NCI-H748 (cell line): ENCODE data around the gene KCNMA1.

ENCODE experiments used
- DNase-seq: peaks from one replicate; lab custom pipeline; 2025; ENCODE audit not compliant: unreplicated experiment; lab: John Stamatoyannopoulos, UW

The KCNMA1 gene

DNA sequence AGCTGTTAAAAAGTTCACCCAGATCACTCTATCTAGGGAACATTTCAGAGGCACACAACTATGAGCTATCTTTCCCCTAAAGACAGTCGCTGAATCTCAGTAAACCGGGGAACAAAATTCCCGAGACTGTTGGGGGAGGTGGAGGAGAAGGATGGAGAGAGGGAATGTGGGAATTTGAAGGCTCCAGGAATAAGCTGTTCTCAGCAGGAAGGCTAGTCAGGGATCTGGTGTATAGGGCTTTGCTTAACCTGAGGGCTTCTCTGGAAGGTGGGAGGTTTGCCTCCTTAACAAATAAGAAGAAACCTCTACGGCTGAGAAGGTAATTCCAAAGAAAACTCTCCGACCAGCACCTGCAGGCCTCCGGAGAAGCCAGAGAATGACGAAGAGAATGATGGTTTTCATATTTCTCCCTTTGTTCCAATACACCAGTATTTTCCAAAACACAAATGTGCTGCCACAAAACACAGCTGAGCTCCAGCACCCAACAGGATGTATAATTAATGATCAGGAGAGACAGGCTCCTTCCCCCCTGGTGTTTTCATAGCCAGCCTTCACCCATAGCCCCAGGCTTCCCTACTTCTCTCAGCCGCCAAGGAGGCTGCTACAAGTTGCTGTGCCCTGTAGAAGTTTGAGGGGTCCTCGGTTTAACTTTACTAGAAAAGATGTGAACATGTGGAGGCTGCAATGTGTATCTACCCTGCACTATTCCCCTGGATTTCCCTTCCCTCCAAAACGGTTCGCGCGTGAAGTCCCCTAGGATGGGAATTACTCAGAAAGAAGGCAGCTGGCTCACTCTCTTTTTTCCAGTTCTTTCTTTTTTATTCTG is 2.0 kb downstream of the KCNMA1 start:
- no peak for DNase-seq

DNA sequence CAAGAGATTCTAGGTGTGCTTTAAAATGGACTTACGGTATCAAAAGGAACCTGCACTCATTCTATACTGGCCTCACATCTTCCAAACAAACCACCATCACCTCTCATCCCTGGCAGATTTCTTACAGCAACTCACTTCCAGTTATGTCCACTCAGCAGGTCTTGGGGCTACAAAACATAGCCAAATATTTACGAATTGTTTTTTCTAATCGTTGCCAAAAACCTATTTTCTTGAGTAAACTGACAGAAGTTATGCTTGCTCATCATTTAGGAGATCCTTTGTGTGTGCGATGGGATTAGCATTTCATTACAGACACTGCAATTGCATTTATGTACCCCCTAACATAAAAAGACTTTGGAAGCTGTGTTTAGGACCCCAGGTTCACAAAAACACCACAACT is 2.7 kb downstream of the KCNMA1 start:
- DNase-seq, result no peak

DNA sequence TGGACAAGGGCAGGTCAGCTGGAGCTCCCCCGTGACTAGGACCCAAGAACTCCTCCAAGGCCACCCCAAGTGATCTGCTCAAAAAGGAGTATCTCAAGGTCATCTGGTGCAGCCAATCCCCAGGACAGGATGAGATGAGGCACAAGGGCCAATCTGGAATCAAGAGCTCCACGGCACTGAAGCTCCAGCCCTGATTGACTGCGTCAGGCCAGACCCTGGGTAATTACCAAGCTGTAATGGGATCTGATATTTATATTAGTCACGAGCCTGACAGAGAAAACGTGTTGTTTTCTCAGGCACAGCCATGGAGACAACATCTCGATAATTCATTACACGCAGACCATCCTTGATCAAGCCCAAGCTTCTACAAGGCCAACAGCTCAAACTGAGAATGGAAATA is 4.2 kb downstream of the KCNMA1 start:
- peak; percentile 19 for DNase-seq

DNA sequence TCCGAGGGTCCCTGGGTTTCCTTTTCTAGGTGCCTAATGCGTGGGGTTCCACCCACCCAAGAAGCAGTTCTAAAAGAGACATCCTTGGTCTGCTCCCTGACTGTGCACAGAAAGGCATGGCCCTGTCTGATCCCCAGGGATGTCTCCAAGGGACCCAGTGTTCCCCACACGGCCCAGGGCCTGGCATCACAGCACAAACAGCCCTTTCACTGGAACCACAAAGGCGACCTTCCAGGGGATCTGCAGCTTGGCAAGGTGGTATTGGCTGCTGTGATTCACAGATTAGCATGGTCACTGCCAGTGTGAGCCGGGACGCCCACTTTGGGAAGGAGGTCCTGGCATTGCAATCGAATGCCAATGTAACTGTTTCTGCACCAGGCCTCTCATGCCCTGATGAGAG is 6.4 kb downstream of the KCNMA1 start:
- DNase-seq, result no peak

DNA sequence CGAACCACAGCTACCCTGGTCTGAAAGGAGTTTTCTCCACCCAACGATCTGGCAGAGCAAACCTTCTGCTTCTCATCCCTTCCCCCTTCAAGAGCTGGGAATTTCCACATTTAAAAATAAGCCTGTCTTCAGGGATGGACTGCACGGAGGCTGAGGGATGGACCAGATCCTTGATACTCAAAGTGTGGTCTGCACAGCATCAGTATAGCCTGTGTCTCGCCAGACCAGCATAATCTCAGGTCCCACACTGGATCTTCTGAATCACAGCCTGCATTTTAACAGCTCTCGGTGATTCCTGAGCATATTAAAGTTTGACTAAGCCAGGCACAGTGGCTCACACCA is 7.1 kb downstream of the KCNMA1 start:
- no peak for DNase-seq

DNA sequence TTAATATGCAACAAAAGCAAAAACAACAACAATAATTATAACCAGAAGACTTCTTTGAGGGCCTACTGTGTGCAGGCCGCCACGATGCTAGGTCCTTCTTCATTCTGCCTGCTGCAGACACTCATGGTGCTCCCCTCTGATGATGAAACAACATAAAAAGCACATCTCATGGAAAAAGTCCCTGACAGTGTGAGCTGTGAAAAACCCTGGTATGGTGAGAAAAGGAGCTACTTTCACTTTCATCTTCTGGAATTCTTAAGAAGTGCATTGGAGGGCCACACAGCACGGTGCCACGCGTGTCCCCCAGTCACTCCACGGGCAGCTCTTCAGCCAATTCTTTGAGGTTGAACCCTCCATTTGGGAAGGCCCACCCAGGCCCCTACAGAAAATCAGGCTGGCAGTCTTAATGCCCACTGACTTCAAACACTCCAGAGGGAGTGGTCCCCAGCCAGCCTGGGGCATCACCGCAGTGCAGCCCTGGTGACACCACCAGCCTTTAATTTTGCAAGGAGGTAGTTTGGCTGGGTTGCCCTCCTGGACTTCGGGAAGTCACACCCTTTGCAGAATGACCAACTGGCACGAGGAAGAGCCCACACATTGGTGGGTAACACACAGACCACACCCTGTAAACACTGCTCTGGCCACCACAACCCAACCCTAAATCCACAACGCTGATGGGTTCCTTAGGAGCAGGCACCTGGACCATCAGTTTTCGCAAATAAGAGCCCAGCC is 7.7 kb downstream of the KCNMA1 start:
- DNase-seq, result no peak

DNA sequence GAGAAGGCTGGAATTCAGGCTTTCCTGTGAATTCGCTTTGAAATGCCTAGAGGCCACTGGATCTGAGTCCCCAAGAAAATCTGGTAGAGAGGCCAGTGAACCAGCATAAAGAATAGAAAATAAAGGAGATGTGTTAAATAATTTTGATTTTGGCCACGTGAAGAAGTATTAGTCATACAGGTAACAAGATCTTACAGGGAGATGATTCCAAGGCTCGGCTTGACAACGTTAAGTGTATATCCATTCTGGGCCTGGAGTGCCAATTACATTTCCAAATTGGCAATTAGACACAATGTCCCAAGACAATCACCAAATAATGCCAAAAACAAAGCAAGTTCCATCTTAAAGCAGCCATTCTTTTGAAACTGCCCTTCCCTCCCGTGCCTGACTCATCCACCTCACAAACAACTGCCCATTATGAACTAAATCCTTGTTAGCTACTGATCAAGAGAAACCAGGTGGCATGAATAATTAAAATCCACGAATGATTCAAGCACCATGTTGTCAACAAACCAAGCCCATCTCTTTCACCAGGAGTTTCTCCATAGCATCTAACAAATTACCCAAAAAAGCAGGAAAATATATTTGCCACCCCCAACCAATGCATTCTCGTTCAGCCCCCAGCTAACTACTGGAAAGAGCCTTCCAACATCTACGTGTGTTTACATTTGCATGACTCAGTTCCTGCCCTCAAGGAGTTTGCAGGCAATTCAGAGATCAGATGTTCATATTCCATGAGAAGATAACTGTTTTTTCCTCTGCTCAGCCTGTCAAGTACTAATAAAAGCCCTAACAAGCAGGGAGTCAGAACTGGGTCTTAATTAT is 8.5 kb downstream of the KCNMA1 start:
- DNase-seq, result no peak

DNA sequence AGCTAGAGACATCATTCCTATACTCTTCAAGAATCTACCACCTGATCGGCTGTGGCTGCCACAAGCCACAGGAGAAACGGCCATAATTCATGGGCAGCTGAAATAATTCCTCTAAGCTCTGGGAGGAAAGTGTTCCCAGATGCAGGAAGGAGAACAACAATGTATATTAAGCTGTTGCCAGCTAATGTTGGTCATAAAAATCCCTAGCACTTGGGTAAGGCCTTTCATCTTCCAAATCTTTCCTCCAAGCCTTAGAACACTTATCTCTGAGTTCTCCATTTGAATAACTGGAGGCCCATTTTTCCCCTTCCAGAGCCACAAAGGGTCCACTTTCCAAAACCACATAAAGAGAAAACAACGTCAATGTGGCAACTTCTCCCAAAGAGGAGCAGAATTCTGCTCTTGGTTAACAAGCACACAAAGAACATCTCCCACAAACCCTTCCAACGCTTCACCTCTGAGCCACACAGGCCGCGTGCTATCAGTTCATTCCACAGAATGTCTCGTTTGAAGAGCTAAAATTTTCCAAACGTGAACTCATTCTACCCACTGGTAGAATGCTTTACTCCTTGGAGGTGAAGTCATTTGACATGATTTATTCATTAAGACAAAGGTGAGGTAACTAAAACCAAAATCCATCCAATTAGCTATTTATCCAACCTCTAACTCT is 11.2 kb downstream of the KCNMA1 start:
- no peak for DNase-seq

DNA sequence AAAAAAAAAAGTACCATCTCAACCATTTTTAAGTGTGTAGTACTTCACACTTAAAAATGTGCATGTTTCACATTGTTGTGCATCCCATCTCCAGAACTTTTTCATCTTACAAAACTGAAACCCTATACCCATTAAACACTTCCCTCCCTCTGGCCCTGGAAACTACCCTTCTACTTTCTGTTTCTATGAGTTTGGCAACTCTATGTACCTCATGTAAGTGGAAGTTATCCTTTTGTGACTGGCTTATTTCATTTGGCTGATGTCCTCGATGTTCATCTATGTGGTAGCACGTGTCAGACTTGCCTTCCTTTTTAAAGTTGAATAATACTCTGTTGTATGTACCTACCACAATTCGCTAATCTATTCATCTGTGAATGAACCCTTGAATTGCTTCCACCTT is 12.2 kb downstream of the KCNMA1 start:
- DNase-seq, result no peak

DNA sequence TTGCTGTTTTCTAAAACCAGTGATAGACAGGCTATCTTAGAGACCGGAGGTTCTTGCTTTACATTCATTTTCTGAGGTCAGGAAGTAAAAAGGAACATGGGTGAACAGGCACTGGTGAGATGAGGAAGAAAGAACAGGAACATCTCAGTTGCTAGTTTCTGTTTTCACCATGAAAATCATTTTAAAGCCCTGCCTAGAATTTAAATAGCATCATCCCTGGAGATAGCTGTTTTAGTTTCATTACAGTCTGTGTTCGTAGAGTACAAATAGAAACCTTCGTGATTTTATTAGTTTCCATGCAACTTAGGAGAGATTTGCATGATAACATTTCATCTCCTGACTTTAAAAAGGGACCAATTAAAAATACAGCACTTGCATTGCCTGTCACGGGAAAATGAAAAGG is 14.7 kb downstream of the KCNMA1 start:
- DNase-seq, result no peak

DNA sequence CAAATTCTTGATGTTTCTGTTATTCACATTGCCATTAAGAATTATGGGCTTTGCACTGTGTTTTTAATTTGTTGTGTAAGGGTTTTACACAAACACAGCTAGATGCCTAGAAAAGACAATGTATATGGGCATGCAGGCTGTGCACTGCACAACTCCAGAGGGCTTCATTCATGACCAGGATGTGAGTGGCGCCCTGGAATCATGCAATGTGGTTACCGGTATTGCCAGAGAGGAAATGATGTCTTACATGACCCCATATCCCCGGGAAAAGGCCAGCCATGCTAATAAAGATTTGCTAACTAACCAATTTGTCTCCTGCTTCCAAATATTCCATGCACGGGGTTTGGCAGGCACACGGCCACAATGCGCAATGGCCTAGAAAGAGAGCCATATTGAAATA is 16.9 kb downstream of the KCNMA1 start:
- DNase-seq, result no peak

DNA sequence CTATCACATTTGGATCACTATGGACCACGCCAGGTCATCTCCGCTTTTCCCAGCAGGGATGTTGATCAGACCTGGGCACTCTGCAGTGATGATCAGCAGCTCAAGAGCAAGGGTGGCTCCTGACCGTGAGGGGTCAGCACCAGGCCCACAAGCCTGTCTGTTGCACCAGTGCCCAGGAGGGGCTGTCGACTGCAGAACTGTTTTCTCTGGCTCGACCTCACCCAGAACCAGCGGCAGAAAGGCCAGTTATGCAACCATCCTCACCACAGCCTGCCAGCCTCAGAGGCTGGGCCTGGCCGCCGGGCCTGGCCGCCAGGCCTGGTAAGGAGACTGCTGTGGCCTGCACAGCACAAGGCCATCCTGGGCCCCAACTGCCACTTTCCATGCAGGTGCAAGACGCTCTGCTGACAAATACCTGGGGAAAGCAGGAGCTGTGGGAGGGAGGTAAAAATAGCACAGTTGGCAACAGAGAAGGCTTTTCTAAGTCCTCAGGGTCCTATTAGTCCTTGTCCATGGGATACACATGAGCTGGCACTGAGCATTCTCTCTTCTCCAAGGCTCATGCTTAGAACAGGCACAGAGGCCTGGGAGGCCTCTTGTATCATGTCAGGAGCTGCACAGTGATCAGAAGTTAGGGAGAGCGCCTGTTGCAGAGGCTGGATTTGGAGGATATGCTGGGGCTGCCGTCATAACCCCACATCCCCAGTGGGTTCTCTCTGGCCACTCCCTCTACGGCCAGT is 17.5 kb downstream of the KCNMA1 start:
- DNase-seq, result no peak

DNA sequence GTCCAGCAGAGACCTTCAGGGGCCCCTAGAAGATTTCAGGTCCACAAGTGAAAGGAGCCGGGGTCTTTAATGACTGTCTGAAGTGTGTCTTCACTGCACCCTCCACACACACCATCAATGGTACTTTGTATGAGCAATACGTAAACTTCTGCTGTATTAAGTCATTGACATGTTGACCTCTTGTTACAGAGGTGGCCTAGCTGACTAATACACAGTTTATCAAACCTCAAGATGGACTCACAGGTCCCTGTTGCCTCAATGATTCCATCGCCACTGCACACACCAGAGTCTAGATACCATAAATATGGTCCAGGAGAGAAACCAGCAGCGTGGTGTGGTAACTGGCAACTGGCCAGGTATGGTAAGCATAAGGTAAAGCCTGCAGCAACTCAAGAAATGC is 19.5 kb downstream of the KCNMA1 start:
- DNase-seq, result no peak

DNA sequence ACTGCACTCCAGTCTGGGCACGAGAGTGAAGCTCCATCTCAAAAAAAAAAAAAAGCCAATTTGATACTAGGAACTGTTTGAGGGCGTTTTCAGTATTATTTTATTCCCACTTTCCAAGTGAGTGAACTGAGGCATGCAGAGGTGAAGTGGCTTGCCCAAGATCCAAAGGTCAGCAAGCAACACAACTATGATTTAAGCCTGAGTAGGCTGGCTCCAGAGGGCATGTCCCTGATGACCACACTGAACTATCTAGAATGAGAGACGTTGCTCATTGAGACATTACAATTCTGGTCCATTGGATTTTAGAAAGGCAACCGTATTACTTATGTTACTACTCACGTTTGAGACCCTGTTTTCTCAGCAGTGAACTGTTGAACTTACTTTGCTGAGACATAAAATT is 20.8 kb downstream of the KCNMA1 start:
- DNase-seq, result no peak

DNA sequence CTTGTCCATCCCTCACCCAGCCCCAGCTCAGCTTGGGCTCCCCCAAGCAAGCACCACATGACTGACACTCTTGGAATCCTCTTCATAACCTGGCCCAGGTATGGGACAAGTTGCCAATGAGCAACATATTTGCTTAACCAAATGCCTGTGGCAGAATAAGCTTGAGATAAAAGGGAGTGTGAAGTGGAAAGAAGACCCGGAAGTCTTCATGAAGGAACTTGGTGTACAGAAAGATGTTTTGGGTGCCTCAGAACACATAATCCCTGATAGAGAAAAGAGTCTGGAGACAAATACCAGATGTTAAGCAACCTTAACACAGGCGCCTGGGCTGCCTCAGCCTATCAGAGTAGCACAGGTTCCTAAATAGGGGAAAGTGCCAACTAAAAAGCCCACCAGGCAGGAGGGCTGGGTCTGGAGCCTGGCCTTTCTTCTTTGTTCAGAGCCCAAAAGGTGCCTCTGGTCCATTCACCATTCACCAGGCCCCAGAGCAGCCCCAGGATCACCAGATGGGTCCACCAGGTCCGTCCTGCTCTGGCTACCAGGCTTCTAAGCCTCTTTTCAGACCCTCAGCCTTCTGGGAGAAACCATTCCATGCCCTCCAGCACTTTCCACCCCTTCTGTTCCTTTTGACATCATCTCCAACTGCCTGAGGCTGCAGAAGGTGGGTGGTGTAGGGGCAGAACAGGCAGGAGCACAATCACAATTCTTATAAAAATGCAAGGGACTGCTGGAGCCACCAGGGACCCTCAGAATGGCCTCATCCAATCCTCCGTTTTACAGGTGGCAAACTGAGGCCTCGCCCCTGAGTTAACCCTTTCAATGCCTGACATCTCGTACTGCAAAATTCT is 22.6 kb downstream of the KCNMA1 start:
- no peak for DNase-seq

DNA sequence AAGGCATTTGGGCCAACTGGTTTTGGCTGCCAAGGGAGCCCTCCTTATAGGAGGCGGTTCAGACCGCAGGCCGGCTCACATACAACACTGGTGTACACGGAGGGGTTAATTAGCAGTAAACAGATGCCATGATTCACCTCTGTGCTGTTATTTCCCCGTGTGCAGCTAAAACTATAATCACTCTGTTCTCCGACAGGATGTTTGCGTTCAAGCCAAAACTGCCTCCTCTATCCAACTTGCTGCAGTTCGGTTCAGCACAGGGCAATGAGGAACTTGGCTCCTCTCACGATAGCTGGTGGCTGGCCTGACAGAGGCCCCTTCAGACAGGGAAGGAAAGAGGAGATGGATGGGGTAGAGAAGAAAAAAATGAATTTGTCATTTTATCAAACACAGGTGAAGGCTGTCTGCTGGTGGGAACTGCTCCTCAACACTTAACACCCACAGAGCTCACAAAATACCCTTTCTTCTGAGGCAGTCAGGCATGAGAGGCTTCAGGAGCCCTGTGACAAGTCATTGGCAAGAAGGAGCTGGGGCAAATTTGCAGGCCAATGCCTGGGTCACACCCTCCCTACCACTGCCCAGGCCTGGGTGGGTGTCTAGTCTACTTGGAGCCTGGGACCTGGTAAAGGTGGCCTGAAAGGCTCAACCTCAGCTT is 24.0 kb downstream of the KCNMA1 start:
- no peak for DNase-seq

DNA sequence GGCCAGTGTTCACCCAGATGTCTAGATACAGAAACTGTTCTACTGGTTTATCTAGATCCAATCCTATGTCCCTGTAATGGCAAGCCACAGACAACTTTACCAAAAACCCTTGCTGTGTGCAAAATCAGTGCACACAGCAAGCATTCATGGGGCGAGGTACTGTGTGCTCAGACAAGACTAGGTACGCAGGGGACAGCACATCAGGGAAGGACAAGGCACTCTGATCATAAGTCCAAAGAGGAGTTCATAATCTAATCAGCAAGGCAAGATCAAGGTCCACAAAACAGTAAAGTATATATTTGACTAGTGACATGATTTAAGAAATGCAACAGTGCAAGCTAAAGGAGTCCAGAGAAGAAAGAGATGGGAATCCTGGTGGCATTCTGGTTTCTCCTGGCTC is 25.9 kb downstream of the KCNMA1 start:
- DNase-seq, result no peak

DNA sequence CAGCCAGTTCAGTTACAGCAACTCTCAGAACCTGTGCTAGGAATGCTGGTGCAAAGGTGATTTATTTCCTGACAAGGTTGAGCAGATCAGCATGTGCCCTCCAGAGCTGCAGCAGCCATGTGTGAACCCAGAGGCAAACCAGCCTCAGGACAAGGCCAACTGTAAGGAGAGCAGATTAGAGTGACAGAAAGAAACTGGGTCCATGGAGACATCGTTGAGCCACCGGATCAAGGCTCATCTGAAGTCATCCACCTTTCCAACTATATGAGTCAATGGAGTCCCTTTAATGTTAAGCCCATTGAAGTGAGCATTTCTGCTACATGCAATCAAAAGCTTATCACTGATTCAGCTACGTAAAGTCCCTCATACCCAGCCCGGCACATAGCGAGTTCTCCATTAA is 26.4 kb downstream of the KCNMA1 start:
- DNase-seq, result no peak

DNA sequence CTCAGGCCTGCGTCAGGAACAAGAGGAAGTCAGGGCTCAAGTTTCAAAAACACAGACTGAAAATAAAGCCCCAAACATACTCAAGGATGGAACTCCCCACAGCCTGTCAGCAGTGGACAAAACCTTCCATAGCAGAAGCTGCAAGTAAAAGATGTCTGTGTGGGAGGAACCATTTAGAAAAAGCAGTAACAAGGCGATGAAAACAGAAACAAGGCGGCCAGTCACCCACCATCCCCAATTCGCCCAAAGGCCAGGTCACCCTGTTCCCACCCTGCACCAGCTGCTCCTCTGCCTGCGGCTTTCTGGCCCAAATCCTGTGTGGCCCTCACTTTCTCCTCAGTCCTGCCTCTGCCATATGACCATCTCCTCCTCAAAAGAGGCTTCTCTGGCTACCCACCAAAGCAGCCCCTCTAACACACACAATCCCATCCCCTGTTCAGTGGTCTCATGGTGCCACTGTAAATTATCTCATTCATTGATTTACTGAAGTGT is 27.8 kb downstream of the KCNMA1 start:
- DNase-seq, result no peak
